Gastrocnemius medialis (tissue), 4 donors: ENCODE measurements around the gene DEPDC4.

Source experiments
- POLR2A ChIP-seq, 2 donors: fragments of 450-650 bp; IDR thresholded peaks; one replicate each; pipeline ENCODE4 v1.6.1; 2017; ENCODE audit warnings: antibody characterized with exemption in 2 of 2, mild to moderate bottlenecking in 2 of 2, moderate library complexity in 2 of 2
- TF ChIP-seq, protein P1 (sequence below), 5 experiments: fragments of 450-650 bp in 3 of 5; fragments of 200-600 bp in 2 of 5; sonication (generic) in 2 of 5; IDR thresholded peaks in 4 of 5; conservative IDR thresholded peaks in 1 of 5; 1 replicate in 4 of 5; 2 replicates in 1 of 5; pipeline ENCODE4 v1.5.1; 2016 to 2019; ENCODE audit warnings: antibody characterized with exemption in 5 of 5, mild to moderate bottlenecking in 3 of 5, moderate library complexity in 3 of 5

DNA sequence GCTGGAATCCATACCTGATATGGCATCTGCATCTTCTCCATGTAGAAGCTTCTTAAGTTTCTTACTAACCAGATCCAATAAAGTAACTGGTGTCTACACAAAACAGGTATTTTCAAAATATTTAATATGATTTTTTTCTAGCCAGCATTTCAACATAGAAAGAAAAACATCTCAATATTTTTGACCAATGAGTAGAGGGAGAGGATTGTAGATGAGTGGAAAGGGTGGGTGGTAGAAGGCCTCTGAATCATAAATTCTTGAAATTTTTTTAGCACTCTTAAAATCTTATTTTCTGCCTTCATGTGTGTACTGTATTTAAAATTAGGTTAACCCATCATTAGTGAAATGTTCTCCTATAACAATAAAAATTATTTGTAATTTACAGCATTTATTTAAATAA lies 18.0 kb downstream of the DEPDC4 start:
- TF ChIP-seq, protein P1, sequence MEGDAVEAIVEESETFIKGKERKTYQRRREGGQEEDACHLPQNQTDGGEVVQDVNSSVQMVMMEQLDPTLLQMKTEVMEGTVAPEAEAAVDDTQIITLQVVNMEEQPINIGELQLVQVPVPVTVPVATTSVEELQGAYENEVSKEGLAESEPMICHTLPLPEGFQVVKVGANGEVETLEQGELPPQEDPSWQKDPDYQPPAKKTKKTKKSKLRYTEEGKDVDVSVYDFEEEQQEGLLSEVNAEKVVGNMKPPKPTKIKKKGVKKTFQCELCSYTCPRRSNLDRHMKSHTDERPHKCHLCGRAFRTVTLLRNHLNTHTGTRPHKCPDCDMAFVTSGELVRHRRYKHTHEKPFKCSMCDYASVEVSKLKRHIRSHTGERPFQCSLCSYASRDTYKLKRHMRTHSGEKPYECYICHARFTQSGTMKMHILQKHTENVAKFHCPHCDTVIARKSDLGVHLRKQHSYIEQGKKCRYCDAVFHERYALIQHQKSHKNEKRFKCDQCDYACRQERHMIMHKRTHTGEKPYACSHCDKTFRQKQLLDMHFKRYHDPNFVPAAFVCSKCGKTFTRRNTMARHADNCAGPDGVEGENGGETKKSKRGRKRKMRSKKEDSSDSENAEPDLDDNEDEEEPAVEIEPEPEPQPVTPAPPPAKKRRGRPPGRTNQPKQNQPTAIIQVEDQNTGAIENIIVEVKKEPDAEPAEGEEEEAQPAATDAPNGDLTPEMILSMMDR (IDR thresholded peaks at IDR 0.05 in 4 of 5, conservative IDR thresholded peaks at IDR 0.05 in 1 of 5) = no peak
- no peak for TF ChIP-seq POLR2A (IDR thresholded peaks at IDR 0.05)
